Measurements from ENCODE around the gene EEFSEC.

EEFSEC gene

DNA sequence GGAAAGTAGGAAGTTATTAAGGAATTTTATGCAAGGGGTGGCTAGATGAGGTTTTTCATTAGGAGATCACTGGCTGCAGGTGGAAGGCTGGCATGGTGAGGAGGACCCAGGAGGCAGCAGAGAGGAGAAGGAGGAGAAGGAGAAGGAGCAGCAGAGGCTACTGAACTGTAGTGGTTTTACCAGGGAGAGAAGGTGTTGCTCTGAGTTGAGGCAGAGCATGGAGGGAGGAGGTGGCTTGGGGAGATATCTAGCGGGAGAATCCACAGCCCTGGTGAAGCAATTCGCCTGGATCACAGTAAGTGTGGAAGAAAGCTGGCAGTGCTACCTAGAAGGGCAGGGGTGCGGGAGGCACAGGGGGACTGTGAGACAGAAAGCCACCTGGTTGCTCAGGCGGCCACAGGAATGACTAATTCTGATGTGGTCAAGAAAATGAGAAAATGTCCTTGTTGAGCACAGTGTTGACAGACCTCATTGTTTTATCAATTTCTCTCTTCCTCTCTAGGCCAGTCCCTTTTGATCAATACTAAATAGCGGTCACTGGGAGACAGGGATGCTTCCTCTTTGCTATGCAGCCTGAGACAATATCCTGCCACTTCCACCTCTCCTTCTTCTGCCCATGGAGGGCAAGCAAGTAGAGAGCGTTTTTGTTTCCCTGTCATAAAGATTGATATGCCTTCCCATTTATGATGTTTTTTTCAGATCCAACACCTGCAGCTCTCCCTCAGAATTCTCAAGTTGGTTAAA is 94.6 kb downstream of the EEFSEC start:
- DNase-seq: no peak

DNA sequence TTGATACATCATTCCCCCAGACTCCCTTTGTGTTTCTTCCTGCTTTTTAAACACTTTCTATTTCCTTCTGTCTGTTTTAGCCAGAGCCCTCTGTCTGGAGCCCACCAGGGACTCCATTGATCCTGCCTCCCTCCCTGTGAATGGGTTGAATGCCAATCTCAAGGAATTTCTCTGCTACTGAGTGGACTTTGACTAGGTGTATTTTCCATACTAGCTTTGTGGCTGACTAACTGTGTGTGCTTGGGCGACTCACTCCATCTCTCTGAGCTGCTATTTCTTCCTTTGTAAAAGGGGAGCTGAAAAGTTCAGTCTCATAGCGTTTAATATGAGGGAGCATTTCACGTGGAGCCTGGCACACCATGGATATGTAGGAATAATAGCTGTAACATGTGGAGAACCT is 98.8 kb downstream of the EEFSEC start:
- DNase-seq: no peak

DNA sequence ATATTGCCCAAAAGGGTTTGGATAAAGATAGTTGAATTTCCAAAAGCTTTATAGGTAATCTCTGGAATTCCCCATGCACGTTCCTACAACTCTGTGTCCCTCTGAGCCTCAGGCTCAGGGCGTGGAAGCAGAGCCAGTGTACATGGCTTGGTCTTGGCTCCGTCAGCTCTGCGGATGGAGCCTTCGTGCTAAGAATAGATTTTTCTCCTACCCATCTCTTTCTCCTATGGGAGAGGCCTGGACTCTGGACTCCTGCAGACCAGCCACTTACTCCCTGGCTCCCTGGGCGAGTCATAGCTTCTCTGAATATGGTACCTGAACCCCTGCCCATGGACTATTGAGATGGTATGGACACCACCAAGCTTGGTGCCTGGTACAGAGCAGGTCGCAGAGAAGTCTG is 99.9 kb downstream of the EEFSEC start:
- no peak for DNase-seq

DNA sequence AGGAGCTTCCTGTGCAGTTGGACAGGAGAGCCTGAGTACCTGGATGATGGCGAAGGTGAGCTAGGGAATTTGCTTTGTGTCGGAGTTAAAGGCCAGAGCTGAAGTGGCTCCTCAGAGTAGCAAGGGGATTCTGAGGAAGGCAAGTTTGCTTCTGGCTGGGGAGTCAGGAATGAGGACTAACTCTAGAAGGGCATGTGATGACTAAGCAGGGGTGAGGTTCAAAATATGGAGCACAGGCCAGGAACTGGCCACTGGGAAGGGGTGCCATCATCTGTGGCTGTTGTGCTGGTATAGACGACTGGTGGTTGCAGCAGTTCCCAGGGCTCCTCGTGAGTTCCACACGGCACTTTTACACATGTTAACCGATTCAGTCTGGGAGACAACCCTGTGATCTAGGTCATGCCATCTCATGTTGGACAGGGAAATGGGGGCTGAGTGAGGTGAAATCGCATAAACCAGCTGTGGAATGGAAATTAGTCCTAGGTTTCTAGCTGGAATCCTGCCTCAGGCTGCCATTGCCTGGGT is 100.8 kb downstream of the EEFSEC start:
- DNase-seq: no peak

DNA sequence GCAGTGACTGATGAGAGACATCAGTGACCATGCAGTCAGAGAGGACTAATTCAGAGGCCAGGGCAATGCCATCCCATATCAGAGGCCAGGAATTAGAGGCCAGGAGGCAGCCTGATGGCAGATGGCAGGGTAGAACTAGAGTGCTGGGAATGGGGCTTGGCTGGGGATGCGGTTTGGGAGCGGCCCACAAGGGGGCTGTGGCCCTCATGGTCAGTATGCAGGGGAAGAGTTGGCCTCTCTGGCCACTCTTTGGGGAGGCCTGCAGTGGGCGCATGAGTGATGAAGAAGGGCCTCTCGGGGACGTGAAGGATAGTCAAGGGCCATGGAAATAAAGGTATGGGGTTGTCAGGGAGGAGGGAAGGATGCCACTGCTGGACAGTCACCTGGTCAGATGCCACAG is 101.7 kb downstream of the EEFSEC start:
- no peak for DNase-seq

DNA sequence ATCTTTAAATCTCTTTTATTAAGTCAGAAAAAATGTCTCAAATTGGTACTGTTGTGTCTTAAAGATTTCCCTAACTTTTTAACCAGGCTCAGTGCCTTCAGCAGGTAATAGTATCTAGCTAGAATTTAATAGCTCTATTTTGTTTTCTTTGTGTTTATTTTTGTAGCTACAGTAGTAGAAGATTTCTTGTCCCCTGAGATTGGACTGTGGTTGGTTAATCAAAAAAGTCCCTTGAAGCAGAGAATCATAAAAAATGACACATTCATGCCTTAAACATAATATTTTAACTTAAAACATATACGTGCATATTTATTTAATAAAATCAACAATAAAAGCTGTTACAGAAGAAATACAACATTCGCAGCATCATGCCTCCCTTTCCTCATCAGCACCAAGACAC is 102.8 kb downstream of the EEFSEC start:
- no peak for DNase-seq

DNA sequence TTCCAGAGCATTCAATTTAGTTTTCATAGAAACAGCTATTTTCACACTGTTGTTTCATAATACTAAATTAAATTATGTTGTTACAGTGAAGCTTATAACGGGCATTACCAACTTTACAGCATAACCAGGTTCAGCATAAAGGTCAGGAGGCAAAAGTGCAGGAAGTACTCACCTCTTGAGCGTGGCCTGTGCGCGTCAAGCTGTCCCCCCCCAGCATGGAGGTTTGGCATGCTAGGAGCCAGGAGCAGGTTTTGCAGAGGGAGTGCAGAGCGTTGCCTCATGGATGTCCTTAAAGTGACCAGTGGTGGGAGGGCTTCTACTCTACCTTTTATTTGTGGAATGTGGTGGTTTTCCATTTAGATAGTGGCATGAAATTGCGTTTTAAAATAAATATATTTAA is 104.4 kb downstream of the EEFSEC start:
- no peak for DNase-seq

DNA sequence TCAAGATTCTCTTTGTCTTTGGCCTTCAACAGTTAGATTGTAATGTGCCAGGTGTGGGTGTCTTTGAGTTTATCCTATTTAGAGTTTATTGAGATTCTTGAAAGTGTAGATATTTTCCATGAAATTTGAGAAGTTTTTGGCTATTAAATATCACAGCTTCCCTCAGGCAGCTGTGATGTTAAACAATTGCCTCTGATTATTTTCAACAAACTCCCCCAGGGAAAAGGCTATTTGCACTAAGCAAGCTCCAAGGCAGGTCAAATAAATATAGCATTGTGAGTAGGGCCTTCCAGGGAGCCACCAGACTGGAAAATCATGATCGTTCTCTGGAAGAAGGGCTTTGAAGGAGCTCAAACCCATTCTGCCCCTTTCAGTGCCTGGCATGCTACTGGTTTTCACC is 107.0 kb downstream of the EEFSEC start:
- no peak for DNase-seq

DNA sequence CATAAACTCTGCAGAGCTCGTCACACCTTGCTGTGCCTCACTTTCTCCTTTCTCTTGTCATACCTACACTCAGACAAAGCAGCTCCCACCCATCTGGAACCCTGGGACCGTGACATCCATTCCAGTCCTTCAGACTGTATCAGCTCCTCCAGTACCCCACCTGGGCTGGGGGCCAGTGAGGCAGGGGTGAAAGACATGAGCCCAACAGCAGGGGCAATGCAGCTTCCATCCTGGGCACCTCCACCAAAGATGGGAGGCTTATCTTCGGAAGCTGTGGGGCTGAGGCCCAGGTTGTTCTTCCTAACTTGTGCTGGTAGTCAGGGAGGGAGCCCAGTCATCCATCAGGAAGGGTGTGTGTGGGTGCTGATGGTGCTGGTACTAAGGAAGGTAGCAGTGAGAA is 109.2 kb downstream of the EEFSEC start:
- DNase-seq: no peak

DNA sequence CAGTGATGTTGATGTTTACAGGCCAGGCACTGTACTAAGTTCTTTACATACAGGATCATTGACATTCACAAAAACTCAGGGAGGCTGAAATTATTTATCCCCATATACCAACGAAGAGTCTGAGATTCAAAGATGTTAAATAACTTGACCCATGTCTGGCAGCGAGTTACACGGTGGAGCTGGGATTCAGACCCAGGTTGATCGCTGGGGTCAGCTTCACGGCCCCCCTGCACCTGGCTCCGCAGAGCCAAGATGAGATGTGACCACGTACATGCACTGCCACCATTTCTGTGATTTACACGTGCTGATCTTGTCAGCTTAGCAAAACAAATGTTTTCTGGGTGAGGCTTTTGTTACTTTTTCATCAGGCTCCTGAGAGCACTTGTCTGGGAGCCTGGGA is 109.8 kb downstream of the EEFSEC start:
- DNase-seq: no peak

DNA sequence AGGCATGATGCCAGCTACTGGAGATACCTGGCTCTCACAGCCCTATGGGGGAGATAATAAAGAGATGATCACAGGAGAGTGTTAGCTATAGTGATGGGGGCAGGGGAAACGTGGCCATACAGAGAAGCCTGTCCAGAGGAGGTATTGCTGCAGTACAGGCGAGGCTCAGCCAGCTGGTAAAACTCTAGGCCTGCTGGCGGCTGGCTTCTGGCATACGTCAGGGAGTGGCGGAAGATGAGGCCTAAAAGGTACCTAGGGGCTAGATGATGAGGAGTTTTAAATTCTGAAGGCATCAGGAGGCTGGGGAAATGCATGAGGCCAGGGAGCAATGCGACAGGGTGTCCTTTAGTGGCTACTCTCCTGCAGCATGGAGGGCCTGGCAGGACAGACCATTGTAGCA is 110.7 kb downstream of the EEFSEC start:
- DNase-seq: no peak

DNA sequence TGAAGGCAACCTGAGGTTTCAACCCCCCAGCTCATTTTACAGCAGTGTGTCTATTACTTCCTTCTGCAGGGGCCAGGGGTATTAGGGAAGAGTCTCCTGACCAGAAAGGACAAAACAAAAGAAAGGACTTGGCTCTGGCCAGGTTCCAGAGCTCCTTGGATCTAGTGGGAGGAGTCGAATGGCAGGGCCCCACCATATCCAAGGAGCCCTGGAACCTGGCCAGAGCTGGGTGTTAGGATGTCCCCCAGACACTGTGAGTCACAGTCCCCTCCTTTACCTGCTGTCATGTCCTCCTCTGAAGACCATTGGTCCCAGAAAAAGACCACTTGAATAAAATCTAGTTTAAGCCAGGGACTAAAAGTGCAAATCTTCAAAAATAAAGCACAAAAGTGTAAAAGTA is 113.2 kb downstream of the EEFSEC start:
- DNase-seq: no peak

DNA sequence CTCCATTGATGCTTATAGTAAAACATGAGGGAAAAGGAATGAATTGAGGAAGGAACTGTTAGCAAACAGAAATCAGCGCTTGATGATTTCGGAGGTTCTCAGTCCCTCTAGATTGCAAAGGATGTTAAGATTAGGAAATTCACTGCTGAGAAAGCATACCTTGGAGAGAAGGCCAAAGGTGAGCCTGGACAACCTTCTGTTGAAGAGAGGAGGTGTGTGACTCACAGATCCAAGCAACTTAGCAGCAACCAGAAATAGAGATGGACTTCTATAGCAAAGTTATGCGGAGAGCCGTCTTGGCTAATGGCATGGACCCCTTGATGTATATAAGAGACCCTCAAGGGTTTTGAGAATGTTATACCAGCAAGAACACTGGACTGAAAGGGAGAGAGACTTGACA is 114.3 kb downstream of the EEFSEC start:
- DNase-seq: no peak

DNA sequence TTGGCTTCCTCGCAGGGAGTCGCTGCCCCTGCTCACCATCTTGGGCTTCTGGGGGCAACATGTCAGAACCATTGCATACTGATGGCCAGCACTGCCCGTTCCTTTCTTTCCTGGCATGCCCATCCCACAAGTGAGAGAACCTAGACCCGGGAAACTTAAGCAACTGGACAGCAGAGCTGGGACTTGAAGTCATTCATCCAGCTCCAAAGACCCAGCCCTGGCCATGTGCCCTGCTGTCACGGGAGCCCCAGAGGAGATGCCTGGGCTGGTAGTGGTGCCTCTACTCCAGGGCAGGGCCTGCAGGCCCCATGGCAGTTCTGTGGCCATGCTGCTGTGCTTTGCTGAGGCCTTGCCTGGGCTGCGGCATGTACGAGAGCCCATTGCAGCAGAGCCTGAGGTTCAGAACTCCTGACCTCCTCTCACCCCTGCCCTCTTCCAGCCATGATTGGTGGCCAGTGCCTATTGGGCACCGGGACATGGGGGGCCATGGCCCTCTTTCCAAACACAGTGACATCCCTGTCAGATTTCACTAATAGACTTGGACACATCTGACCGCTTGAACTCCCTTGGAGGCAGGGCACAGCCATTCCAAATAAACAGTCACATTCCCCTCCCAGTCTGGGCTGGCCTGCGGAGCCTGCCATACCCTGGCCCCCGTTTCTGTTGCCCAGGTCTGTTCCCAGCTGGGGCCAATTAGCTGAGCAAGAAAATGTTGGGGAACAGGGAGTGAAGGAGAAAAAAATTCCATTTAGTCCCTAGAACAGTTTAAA is 115.9 kb downstream of the EEFSEC start:
- no peak for DNase-seq

DNA sequence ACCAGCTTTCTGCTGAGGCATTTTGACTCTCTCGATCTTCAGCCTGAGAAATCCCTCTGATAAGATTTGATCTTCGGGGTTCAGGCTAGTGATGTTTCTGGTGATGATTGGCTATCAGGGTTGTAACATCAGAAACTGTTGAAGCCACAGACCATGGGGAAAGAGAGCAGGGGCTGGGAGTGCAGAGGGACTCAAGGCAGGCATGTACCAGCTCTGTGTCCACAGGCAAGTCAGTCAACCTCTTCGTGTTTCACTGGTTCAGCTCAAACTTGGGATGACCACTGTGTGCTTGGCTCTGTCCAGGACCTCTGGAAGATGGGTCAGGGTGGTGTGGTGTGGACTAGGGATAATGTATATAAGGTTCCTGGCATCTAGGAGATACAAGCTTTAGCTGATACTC is 116.5 kb downstream of the EEFSEC start:
- DNase-seq: no peak

DNA sequence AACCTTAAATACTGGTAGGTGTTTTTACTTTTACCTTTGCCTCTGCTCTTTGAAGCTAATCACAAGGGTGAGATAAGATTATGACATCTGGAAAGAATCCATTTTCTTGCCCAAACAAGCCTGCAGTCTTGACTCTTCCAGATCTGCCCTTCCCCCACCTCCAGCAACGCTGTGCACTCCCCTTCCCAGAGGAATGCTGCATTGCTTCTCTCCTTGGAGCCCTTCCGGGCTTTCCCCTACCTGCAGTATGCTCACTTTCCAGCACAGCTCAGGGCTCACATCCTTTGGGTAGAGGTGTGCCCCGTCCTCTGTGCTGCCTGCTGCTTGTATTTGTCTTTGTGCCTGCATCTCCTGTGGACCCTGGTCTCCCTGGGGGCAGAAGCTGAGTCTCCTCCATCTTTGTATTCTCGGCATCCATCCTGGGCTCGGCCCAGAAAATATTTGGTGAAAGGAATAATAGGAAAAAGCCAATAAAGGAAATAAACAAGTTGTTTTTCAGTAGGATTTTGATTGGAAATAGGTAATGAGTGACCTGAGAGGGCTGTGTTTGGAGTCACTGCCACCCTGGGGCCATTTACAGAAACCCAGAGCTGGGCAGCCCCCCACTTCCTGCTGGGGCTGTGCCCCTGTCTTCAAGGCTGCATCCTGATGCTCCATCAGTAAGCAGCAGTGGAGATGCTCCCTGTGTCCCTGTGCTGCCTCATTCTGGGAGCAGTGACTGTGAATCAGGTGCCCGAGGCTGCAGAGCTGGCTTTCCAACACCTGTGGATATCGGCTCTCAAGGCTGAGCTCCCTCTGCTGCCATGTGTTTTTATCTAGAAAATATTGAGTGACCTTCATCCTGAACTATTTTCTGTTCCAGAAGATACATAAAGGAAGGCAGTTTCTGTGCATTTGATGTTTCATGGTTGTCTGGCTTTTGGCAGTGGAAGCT is 117.5 kb downstream of the EEFSEC start:
- DNase-seq: no peak

DNA sequence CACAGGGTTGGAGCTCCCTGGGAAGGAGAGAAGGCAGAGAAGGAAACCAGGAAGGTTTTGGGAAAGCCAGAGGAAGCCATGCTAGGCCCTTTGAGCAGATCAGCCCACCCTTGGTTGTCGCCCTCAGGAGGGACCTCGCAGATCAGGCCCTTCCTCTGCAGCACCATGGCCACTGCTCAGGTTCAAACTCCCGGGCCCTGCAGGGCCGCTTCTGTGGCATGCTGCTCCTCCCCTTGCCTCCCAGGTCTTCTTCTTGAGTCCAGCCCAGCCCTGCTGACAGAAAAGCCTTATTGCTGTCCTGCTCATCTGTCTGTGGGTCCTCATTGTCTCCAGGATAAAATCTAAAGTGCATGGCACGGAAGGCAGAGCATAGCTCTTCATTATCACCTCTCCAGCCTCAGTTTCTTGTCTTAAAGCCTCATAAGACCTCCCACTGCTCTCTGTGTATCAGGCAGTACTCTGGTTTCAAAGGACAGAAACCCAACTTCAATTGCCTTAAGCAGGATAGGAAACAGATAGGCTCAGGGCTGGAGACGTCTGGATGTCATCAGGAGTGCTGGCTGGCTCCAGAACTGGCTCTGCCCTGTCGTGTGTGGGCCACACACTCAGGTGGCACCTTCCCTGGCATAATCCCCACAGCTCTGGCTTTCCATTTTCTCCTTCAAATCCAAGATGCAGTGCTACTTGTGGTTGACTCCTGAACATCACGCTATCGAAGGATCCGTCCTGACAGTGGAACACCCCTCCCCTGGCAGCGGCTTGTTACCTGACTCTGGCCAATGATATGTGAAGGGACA is 118.5 kb downstream of the EEFSEC start:
- DNase-seq: no peak

DNA sequence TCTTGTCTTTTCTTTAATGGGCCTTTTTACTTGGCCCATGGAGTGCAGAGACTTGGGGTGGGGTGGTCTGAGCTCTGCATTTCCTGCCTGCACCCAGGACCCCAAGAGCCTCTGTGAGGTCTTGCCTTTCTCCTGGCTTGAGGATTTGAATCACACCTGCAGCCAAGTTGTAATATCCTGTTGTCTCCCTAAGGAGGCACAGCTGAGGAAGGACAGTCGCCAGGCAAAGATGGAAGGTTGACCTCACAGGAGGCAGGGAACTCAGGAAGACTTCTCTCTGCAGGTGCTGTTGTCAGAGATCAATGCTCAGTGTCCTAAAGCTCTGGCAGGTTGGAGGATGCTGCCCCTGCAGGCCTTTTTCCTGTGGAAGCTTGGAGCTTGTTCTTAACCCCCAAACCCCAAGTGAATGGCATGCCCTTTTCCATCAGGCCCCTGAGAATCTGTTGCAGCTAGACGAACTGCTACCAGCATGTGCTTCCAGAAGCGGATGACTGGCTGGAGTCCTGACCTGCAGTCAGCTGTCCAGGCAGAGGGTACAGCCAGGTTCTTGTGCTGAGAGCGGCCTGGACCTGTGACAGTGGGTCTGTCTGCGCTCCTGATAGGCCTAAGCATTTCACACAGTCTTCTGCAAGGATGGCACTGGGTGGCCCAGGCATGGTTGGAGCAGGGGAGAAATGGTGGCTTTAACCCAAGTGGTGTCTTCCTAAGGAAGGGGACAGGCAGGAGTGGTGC is 120.0 kb downstream of the EEFSEC start:
- DNase-seq: no peak

DNA sequence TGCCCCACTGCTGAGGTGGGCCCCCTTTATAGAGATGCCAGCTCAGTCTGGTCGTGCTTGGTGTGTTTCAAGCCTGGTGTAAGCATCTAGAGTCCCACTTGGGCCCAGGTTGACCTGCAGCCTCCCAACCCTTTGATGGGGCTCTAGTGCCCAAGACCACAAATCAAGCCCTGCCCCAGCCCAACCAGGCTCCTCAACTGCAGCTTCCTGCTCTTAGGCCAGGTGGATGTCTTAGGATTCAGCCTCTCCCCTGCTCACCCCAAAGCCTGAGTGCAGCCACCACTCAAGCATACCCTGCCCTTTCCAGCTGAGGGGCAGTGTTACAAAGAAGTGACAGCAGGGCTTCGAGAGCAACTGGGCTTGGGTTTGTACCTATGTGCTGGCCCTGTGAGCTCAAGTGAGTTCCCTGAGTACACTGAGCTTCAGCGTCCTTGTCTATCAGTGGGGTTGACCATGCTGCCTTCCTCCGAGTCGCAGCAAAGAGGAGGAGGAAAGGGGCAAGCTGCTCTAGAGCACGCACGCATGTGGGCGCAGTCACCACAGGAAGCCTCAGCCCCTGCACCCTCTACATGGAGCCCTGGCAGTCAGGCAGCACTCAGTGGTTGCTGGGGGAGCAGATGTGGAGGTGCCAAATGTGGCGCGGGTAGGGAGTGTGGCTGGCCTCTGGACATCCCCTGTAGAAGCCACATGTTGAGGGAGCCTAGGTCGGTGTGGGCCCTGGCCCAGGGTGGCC is 120.7 kb downstream of the EEFSEC start:
- DNase-seq: no peak

DNA sequence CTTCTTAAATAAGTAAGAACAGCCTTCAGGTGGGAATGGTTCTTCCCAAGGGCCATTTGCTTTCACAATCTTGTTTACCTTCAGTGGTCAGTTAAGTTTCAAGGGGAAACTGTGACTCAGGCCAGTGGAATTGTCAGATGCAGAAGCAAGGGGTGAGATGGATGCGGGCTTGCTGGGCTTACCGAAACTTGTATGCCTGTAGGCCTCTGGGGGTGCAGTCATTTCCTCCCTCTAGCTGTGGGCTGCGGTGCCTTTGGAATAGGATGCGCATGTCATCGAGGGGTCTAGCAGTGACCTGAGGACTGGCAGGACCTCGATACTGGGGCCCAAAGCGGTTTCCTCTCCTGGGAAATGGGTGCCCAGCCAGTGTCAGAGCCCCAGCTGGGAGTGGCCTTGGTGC is 121.6 kb downstream of the EEFSEC start:
- no peak for DNase-seq
